GM21526 (cell line): ENCODE measurements around the gene P2RX4.
"Not testable (repeated sequence)": the region's sequence is repeated elsewhere in the genome, so short reads cannot be mapped to it uniquely, and the experiment has no call there.

Experiments used
- ATAC-seq: cut with Tn5 transposase; IDR thresholded peaks from one replicate; pipeline ENCODE4 v1.9.1; 2021; ENCODE audit warnings: moderate library complexity; ENCODE audit not compliant: unreplicated experiment, low FRiP score

The P2RX4 gene

DNA sequence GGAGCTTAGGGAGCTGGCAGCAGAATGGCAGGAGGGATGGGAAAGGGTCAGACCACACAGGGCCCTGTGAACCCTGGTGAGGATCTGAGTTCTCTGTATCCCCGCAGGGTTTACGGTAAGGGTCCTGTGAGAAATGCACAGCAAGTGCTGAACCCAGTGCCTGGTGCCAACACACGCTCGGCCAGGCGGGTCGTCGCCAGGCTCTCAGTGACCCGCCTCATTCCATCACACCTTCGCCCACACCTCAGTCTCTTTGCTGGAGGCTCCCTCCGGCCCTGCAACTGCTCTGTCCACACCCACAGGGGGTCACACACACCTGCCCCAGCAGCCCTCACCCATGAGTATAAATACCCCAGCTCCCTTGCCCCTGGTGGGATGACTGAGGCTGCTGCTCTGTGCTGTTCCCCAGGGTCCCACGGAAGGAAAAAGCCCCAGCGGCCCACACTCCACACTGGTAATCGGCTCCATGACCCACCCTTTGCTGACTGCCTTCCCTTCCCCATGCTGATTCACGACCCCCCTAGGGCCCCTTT lies 63.5 kb downstream of the P2RX4 start:
- no peak for ATAC-seq

DNA sequence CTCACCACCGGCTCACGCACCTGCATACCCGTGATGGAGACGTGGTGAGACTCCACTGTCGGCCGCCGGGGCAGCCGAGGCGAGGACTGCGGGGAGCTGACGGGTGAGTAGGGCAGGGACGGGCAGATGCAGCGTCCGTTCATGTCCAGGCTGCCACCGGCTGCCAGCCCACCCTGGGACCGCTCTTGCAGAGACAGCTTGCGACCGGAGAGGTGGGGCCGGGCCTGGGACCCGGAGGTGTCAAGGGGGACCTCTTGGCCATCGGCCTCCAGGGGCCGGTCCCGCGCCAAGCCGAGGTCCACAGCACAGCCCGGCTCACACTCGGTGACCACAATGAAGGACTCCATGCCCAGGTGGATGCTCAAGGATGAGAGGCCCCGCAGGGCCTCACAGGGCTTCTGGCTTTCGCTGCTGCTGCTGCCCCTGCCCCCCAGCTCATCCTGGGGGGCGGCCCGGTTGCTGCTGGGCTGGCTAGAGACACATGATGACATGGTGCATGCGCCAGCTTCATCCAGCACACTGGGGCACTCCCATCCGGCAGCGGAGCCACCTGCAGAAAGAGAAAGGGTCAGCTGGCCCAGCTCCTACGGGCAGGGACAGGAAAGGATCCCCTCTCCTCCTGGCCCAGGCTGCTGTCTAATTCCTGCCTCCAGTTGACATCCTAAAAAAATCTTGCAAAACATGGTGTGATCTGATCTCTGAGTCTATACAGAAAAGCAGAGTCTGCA lies 64.3 kb downstream of the P2RX4 start:
- ATAC-seq, result no peak

GRCh38 chr12:121277374-121277759 lies 67.4 kb downstream of the P2RX4 start:
- ATAC-seq, result no peak

GRCh38 chr12:121278169-121279070 lies 68.5 kb downstream of the P2RX4 start:
- ATAC-seq, result no peak

DNA sequence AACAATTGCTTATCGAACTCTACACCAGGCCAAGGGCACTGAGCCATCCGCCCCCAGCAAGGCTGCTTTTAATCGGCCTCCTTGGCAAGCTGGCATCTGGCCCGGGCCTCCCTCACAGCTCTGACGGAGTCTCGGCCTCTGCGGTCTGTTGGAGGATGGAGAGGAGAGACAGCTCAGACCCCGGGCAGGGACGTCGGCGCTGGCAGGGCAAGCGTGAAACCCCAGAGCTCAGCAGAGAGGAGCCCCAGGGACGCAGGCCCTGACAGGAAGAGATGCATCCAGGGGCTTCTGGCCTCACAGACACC lies 69.1 kb downstream of the P2RX4 start:
- ATAC-seq, result no peak

- no peak for ATAC-seq
Measured at GRCh38 chr12:121279507-121279915, 69.6 kb downstream of the P2RX4 start.

DNA sequence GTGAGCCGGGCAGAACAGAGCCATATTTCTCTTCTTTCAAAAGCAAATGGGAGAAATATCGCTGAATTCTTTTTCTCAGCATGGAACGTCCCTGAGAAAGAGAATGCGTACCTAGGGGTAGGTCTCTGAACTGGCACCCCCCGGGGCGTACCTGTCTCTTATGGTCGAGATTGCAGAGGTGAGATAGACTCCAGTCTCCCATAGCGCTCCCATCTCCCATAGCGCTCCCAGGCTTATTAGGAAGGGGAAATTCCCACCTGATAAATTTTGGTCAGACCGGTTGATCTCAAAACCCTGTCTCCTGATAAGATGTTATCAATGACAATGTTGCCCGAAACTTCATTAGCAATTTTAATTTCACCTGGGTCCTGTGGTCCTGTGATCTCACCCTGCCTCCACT lies 70.6 kb downstream of the P2RX4 start:
- ATAC-seq, result not testable (repeated sequence)

GRCh38 chr12:121281116-121281515 lies 71.2 kb downstream of the P2RX4 start:
- ATAC-seq, result not testable (repeated sequence)

DNA sequence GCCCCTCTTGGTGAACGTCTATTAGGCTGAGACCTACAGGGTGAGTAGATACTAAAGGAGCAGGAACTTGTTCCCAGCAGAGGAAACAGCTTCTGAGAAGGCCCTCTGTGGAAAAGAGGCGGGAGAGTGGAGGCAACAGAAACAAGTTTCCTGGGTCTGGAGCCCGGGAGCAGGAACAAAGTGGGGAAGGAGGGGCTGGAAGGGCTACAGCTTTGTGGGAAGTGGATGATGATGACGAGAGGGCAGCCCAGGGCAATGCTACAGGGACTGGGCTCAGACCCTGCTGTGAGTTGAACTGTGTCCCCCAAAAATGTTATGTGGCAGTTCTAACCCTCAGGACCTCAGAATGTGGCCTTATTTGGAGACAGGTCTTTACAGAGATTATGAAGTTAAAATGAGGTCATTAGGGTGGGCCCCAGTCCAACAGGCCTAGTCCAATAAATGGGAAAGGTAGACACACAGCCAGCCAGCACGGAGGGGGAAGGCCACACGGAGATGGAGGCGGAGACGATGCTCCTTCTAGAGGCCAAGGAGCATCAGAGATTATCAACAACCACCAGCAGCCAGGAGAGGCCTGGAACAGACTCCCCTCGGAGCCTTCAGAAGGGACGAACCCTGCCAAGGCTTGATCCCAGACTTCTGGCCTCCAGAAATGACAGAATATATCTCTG lies 72.3 kb downstream of the P2RX4 start:
- no peak for ATAC-seq

- not testable (repeated sequence) for ATAC-seq
Measured at GRCh38 chr12:121282910-121283309, 73.0 kb downstream of the P2RX4 start.

DNA sequence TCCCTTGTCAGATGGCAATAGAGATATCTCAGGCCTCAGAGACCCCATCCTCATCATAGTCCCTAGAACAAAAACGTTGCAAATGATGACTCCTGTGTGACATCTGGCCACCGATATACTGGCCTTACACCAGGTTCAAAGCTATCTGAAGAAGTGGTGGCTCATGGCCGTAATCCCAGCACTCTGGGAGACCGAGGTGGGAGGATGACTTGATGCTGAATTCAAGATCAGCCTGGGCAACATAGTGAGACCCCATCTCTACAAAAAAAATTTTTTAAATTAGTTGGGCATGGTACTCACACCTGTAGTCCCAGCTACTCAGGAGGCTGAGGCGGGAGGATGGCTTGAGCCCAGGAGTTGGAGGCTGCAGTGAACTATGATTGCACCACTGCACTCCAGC lies 73.5 kb downstream of the P2RX4 start:
- no peak for ATAC-seq
